Stimulated activated CD4-positive, alpha-beta T cell treated with anti-CD3 and anti-CD28 coated beads, Interleukin-12 subunit alpha, Interleukin-12 subunit beta, amount 100 ng/mL, for 24 hours (primary cell): ENCODE data around the gene MXD4.
"Not testable (repeated sequence)": the region's sequence is repeated elsewhere in the genome, so short reads cannot be mapped to it uniquely, and the experiment has no call there.

Experiments
- DNase-seq, 2 experiments: peaks; one replicate each; pipeline ENCODE4 v3.0.0-alpha.2; 2020; ENCODE audit warnings: low read depth in 2 of 2

The MXD4 gene

DNA sequence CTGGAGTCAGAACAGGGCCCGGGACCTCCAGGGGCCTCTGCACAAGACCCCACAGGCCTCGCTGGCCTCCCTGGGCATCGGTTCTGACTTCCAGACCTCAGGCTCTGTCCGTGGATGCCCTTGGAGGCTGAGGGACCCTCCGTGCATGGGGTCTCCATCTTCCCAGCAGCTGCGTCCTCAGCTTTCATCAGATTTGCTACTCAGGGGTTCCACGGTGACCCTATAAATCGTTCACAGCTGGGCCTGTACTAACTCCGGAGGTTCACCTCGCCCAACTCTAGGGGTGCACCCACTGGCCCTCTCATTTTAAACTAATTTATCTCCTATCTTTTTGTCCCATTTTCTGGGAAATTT lies 13.1 kb upstream of the MXD4 start:
- not testable (repeated sequence) for DNase-seq

GRCh38 chr4:2274320-2275043 lies 12.6 kb upstream of the MXD4 start:
- DNase-seq, result no peak

DNA sequence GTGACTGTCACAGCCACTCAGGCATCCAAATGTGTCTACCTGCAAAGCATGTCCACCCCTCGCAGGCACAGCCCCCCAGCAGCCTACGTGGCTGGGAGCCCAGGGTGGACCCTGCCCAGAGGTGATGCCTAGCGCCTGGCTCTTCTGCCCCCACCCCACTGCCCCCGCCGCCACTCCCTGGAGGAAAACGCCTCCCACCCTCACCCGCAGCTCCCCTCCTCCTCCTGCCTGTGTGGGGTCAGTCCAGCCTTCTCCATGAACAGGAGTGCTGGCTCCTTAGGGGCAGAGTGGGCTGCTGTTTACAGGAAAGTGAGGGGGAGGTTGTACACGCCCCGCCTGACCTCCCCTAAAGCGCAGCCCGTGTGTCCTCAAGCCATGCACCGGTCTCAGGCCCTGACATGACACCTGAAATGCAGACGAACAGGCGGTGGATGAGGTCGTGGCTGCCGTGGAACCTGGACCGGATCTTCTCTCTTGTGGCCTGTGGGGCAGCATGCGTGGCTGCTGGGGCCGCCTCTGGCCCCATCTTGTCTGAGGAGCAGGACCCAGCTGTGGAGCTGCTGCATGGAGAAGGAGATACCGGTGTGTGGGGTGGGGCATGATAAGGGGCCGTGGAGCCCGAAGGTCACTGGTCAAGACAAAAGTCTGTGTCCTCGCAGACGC lies 11.9 kb upstream of the MXD4 start:
- no peak for DNase-seq

GRCh38 chr4:2273221-2273620 lies 11.3 kb upstream of the MXD4 start:
- no peak for DNase-seq

- no peak for DNase-seq
These were observed 10.9 kb upstream of the MXD4 start for GRCh38 chr4:2272828-2273120.

DNA sequence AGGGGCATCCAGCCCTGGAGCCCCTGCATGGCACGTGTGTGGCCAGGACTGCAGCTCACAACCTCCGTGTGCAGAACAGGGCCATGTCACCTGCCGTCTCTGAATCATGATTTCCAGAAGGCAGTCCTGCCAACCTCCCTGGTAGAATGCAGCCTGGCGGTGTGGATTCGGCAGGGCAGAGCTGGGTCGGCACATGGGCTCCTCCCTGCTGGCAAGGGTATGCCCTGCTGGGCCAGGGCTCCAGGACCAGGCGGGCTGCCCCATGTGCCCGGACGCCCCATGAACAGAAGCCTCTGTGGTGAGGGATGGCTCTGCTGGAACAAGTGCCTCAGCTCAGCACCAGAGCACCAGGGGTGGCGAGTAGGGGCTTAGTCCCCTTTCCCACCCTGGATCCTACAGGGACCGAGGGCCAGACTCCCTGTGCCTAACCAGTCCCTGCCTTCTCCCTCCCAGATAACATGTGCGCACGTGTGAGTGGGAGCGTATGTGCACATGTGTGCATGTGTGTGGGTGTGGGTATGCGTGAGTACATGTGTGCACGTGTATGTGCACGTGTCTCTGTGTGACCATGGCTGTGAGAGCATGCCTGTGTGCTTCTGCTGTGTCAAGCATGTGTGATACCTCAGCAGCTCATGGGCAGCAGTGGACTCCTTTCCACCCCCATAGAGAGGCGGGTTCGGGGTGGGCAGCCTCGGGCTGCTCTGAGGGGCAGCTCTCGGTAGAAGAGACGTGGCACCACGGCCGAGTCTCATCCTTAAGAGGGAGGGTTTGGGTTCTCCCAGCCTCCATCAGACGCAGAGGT lies 10.3 kb upstream of the MXD4 start:
- no peak for DNase-seq

- no peak for DNase-seq
These were observed 9.5 kb upstream of the MXD4 start for GRCh38 chr4:2271279-2272025.

DNA sequence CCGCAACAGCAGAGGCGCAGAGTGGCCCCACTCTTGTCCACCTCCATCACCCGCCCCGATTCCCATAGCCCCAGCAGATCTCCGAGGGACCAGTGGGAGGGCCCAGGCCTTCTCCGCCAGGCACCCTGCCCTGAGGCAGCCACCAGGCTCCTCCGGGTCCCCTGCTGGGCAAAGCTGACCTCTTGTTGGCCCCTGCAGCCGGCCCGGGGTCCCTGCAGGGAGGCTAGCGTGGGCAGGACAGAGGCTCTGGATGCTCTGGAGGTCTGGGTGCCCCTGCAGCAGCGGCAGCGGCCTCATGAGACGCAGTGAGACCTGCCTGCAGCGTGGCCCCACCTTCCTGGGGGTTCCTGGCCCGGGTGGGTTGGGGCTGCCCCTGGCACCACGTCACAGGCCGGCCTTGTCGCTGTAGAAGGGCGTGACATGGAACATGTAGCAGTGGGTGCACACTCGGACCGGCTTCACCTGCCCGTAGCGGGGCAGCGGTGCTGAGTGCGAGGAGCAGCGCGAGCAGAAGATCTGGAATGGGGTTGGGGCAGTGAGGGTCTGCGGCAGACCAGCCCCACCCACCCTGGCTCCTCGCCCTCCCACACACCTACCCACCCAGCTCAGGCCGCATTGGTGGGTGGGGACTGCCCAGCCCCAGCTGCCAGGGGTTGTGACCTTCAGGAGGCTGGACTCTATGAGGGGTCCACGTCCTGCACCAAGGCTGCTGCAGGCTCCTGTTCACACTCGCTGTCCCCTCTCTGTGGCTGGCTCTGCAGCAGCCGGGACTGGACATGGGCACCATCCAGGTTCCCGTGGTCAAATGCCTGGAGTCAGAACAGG lies 8.6 kb upstream of the MXD4 start:
- DNase-seq, result no peak

GRCh38 chr4:2269618-2270163 lies 7.8 kb upstream of the MXD4 start:
- DNase-seq, result no peak

- no peak for DNase-seq
These were observed 7.3 kb upstream of the MXD4 start for GRCh38 chr4:2269206-2269531.

DNA sequence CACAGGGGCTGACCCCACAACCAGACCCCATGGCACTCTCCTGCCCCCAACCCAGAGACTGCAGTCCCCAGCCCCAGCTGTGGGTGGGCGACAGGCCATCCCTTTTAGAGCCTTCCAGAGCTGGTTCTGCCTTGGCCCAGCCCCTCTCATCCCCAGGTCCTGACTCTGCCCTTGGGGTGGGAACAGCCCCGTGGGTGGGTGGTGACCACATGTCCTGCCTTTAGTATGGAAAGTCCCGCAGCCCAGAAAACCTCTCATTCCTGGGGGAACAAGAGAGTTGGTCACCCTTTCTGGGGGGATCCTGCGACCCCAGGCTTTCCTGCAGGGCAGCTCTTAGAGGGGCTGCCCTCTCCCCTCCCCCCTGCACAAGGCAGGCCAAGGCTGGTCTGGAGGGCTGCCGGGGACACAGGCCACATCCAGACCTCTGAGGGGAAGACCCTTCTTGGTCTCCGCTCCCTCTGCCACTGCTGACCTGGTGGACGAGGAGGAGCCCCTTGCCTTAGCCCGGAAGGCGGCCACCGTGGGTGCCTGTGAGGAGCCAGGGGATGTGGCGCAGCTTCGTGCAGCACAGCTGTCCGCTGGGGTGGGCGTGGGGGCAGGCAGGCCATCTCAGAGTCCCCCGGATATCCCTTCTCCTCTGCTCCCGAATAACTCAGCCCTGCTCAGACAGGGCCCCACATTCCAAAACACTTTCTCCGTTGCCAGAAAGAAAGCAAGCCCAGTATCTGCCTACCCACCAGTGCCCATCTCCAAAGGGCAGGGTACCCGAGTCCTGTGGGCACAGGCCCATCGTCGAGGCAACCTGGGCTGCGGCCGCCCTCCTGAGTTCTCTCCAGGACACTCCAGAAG lies 6.7 kb upstream of the MXD4 start:
- no peak for DNase-seq

DNA sequence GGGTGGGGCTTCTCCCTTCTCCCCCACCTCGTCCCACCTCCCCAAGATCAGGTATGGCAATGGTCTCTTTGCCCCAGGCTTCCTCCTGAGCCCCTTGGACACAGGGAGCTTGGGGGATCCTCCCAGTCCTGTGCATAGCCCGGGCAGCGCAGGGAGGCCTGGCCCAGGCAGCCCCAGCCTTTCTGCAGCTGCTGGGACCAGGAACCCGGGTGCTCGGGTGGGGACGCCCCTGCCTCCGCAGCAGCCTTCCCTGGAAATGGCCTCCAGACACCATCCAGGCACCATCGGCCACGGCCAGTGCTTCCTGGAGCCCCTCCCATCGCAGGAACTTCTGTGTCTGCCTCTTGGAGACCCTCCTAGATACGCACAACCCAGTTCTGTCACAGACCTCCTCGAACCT lies 5.9 kb upstream of the MXD4 start:
- no peak for DNase-seq

GRCh38 chr4:2267320-2267811 lies 5.5 kb upstream of the MXD4 start:
- no peak for DNase-seq

DNA sequence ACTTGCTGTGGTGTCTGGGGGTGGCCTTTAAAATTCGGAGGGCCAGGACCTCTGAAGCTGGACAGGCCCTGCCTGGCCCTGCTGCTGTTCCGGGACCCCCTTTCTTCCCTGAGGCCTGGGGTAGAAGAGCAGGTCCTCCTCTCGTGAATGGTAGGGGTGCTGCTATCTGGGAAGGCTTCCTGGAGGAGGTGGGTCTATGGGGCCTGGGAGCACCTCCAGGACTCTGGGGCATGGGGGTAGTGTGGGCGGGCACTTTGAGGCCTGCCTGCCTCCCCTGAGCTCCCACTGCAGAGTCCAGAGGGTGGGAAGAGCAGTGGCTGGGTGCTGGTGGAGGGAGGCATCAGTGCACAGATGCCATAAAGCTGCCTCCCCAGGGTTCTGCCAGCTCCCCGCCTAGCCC lies 4.9 kb upstream of the MXD4 start:
- no peak for DNase-seq

DNA sequence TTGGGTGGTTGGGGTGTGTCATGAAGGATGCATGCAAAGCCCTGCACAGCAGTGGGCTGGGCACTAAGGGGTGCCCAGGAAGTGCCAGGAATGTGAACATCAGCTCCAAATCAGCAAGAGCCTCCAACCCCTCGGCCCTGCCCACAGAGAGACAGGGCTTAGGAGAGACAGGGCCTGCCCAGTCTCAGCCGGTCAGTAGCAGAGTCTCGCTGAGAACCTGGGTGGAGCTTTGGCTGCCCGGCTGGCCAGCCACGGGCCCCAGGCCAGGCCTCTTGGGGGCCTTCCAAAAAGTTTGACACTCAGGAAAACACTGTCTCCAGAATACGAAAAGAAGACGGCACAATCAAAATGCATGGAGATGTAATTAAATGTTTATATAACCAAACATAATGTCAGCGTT lies 4.3 kb upstream of the MXD4 start:
- no peak for DNase-seq

- no peak for DNase-seq
These were observed 3.5 kb upstream of the MXD4 start for GRCh38 chr4:2265113-2266110.

GRCh38 chr4:2264481-2265041 lies 2.7 kb upstream of the MXD4 start:
- DNase-seq, result no peak

DNA sequence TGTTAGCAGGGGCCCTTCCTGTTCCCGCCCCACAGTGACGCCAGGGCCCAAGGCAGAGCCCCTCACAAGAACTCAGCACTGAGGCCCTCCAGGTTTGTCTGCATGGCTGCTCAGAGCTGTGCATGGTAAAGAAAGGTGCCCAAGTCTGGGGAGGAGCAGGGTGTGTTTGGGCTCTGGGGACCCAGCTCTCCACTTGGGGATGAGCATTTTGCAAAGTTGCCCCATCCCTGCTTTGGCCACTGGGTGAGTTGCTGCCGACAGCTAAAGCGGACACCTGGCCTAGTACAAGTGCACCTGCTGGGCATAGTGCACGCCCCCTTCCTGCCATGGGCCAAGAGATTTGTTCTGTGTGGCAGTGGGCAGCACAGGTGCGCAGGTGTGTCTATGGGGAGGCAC lies 2.0 kb upstream of the MXD4 start:
- no peak for DNase-seq

DNA sequence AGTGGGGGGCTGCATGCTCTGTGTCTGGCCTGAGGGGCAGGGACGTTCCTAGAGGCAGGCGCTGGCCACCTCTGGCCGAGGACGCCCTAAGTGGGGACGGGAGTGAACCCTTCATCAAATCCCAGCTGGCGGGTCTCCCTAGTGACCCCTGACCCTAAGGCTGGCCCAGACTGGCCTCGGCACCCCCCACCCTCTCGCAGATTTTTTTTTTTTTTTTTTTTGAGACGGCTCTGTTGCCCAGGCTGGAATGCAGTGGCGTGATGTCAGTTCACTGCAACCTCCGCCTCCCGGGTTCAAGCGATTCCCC lies 988 bp upstream of the MXD4 start:
- no peak for DNase-seq
